WTC11 (cell line): ENCODE data around the gene SYK. TPM values are rescaled to one million over a fixed set of nuclear protein-coding genes. Genes with fewer than 3 reads are reported as not detected.

Experiments used
- ATAC-seq: fragments of 200-7000 bp; cut with Tn5 transposase; 2 replicates; pipeline ENCODE4 v1.10.0; 2021; ENCODE audit warnings: mild to moderate bottlenecking, moderate library complexity
- CTCF ChIA-PET: fragments of 300-600 bp; sonication (Branson Sonifier 250); formaldehyde crosslinking; loops from one replicate; lab custom pipeline; 2021; ENCODE audit warnings: antibody characterized with exemption; lab: Charles Lee
- POLR2A ChIA-PET: fragments of 350-600 bp; sonication (Branson Sonifier 250); formaldehyde crosslinking; loops from one replicate; lab custom pipeline; 2021; ENCODE audit warnings: antibody characterized with exemption; lab: Charles Lee
- DNase-seq: peaks from one replicate; pipeline ENCODE4 v3.0.0; 2021; ENCODE audit warnings: low spot score
- H3K27ac Mint-ChIP-seq: 2 replicates; pipeline ENCODE4 v1.8.0; 2021; ENCODE audit warnings: mixed read lengths
- H3K27me3 Mint-ChIP-seq: 2 replicates; pipeline ENCODE4 v1.8.0; 2021; ENCODE audit warnings: low read depth, mild to moderate bottlenecking, moderate library complexity, mixed read lengths
- H3K36me3 Mint-ChIP-seq: 2 replicates; pipeline ENCODE4 v1.8.0; 2021; ENCODE audit warnings: mixed read lengths
- H3K4me1 Mint-ChIP-seq: 2 replicates; pipeline ENCODE4 v1.8.0; 2022; ENCODE audit warnings: mixed read lengths
- H3K4me3 Mint-ChIP-seq: 2 replicates; pipeline ENCODE4 v1.8.0; 2021; ENCODE audit warnings: mild to moderate bottlenecking, moderate library complexity, mixed read lengths
- H3K9me3 Mint-ChIP-seq: 2 replicates; pipeline ENCODE4 v1.8.0; 2021; ENCODE audit warnings: mixed read lengths
- ATF2 ChIP-seq: sonication (generic); formaldehyde crosslinking; IDR thresholded peaks from 2 replicates; pipeline ENCODE4 v1.8.1; 2022; ENCODE audit warnings: low read depth, missing genetic modification reagents, borderline replicate concordance
- CBFB ChIP-seq: sonication (generic); formaldehyde crosslinking; IDR thresholded peaks from 2 replicates; pipeline ENCODE4 v1.8.1; 2022; ENCODE audit warnings: mild to moderate bottlenecking, low read depth, missing genetic modification reagents
- CREB1 ChIP-seq: sonication (generic); formaldehyde crosslinking; IDR thresholded peaks from 2 replicates; pipeline ENCODE4 v1.8.0; 2023; ENCODE audit warnings: mild to moderate bottlenecking, missing genetic modification reagents
- CTCF ChIP-seq: fragments of 200-600 bp; IDR thresholded peaks from 2 replicates; pipeline ENCODE4 v1.8.0; 2022; ENCODE audit warnings: antibody characterized with exemption
- FOXP4 ChIP-seq: sonication (generic); formaldehyde crosslinking; IDR thresholded peaks from 2 replicates; pipeline ENCODE4 v1.8.0; 2022; ENCODE audit warnings: mild to moderate bottlenecking, missing genetic modification reagents
- GABPB1 ChIP-seq: sonication (generic); formaldehyde crosslinking; IDR thresholded peaks from 2 replicates; pipeline ENCODE4 v1.8.1; 2023; ENCODE audit warnings: mild to moderate bottlenecking, missing genetic modification reagents
- GTF2I ChIP-seq: fragments of 250-450 bp; sonication (Bioruptor Pico); conservative IDR thresholded peaks from 2 replicates; pipeline ENCODE4 v1.4.0; 2021; ENCODE audit warnings: mild to moderate bottlenecking
- JUN ChIP-seq: sonication (generic); formaldehyde crosslinking; IDR thresholded peaks from 2 replicates; pipeline ENCODE4 v1.8.0; 2023; ENCODE audit warnings: mild to moderate bottlenecking, missing genetic modification reagents
- MYBL2 ChIP-seq: sonication (generic); formaldehyde crosslinking; IDR thresholded peaks from 2 replicates; pipeline ENCODE4 v1.8.1; 2023; ENCODE audit warnings: mild to moderate bottlenecking, moderate library complexity, missing genetic modification reagents
- OVOL2 ChIP-seq: fragments of 250-450 bp; sonication (Bioruptor Pico); IDR thresholded peaks from 2 replicates; pipeline ENCODE4 v1.9.0; 2021; ENCODE audit warnings: mild to moderate bottlenecking, borderline replicate concordance
- PRDM15 ChIP-seq: sonication (generic); formaldehyde crosslinking; IDR thresholded peaks from 2 replicates; pipeline ENCODE4 v1.8.0; 2022; ENCODE audit warnings: missing genetic modification reagents
- PRRX2 ChIP-seq: fragments of 250-450 bp; sonication (Bioruptor Pico); IDR thresholded peaks from 2 replicates; pipeline ENCODE4 v1.8.0; 2021; ENCODE audit warnings: mild to moderate bottlenecking
- RORB ChIP-seq: fragments of 250-450 bp; sonication (Bioruptor Pico); IDR thresholded peaks from 2 replicates; pipeline ENCODE4 v1.9.0; 2021; ENCODE audit warnings: mild to moderate bottlenecking
- SP1 ChIP-seq: sonication (generic); formaldehyde crosslinking; conservative IDR thresholded peaks from 2 replicates; pipeline ENCODE4 v1.8.1; 2022; ENCODE audit warnings: missing genetic modification reagents
- STAT6 ChIP-seq: sonication (generic); formaldehyde crosslinking; conservative IDR thresholded peaks from 2 replicates; pipeline ENCODE4 v1.8.1; 2023; ENCODE audit warnings: mild to moderate bottlenecking, low read depth, missing genetic modification reagents, moderate library complexity
- TCF7 ChIP-seq: sonication (generic); formaldehyde crosslinking; IDR thresholded peaks from 2 replicates; pipeline ENCODE4 v1.8.0; 2022; ENCODE audit warnings: mild to moderate bottlenecking, low read depth, missing genetic modification reagents, moderate library complexity
- TEAD4 ChIP-seq: sonication (generic); formaldehyde crosslinking; IDR thresholded peaks from 2 replicates; pipeline ENCODE4 v1.8.0; 2022; ENCODE audit warnings: mild to moderate bottlenecking, missing genetic modification reagents
- ZNF138 ChIP-seq: sonication (generic); formaldehyde crosslinking; conservative IDR thresholded peaks from 2 replicates; pipeline ENCODE4 v1.8.1; 2022; ENCODE audit warnings: mild to moderate bottlenecking, moderate library complexity, missing genetic modification reagents
- ZNF263 ChIP-seq: sonication (generic); formaldehyde crosslinking; IDR thresholded peaks from 2 replicates; pipeline ENCODE4 v1.8.1; 2022; ENCODE audit warnings: low read depth, mild to moderate bottlenecking, moderate library complexity, missing genetic modification reagents
- ZNF423 ChIP-seq: fragments of 250-450 bp; sonication (Bioruptor Pico); IDR thresholded peaks from 2 replicates; pipeline ENCODE4 v2.1.2; 2022; ENCODE audit warnings: mild to moderate bottlenecking, moderate library complexity
- ZSCAN18 ChIP-seq: fragments of 250-450 bp; sonication (Bioruptor Pico); IDR thresholded peaks from 2 replicates; pipeline ENCODE4 v2.1.2; 2022; ENCODE audit warnings: mild to moderate bottlenecking, moderate library complexity
- total RNA-seq: library from RNA; stranded (reverse); gene quantifications from 3 replicates; pipeline ENCODE4 v1.2.3, GENCODE V29; 2021

The SYK gene
- total RNA-seq, 1 experiment from 2014 or later: 7.4 TPM

GRCh38 chr9:90907056-90907445 lies 105.4 kb downstream of the SYK start (continued):
- no peak for TF ChIP-seq CTCF
- no peak for TF ChIP-seq GABPB1 (CRISPR knock-in tag)
- TF ChIP-seq ZNF138 (CRISPR knock-in tag): no peak
- TF ChIP-seq ZNF263 (CRISPR knock-in tag): no peak
- no peak for TF ChIP-seq ZNF423 (CRISPR knock-in tag)
- no peak for TF ChIP-seq CBFB (CRISPR knock-in tag)
- no peak for TF ChIP-seq STAT6 (CRISPR knock-in tag)
- TF ChIP-seq SP1: no peak

- DNase-seq: no peak
- H3K9me3 Mint-ChIP-seq: peaks cover 24% of the 10 kb centered on the region
- ATAC-seq: no peak
- POLR2A ChIA-PET: no interaction called here
- H3K4me3 Mint-ChIP-seq: no peak overlapping the region
- peaks cover 5% of the 10 kb centered on the region; the same call in 1 of the 2 replicates for H3K4me1 Mint-ChIP-seq
- no peak overlapping the region for H3K27ac Mint-ChIP-seq
- peaks cover 7% of the 10 kb centered on the region; the same call in 1 of the 2 replicates for H3K36me3 Mint-ChIP-seq
- TF ChIP-seq JUN (CRISPR knock-in tag) (no peak), CREB1 (CRISPR knock-in tag) (no peak), ZNF138 (CRISPR knock-in tag) (no peak), PRDM15 (CRISPR knock-in tag) (no peak), ATF2 (CRISPR knock-in tag) (no peak), PRRX2 (CRISPR knock-in tag) (no peak), RORB (CRISPR knock-in tag) (no peak), TEAD4 (no peak), ZSCAN18 (CRISPR knock-in tag) (no peak), OVOL2 (CRISPR knock-in tag) (no peak), FOXP4 (CRISPR knock-in tag) (no peak), TCF7 (no peak), MYBL2 (CRISPR knock-in tag) (no peak), GTF2I (no peak), ZNF263 (CRISPR knock-in tag) (no peak)
- no peaks in the 10 kb centered on the region for H3K27me3 Mint-ChIP-seq
- CTCF ChIA-PET: no interaction called here
These were observed 106.2 kb downstream of the SYK start for GRCh38 chr9:90907790-90908189.
